ENCODE measurements around the gene CCDC120.

DNA sequence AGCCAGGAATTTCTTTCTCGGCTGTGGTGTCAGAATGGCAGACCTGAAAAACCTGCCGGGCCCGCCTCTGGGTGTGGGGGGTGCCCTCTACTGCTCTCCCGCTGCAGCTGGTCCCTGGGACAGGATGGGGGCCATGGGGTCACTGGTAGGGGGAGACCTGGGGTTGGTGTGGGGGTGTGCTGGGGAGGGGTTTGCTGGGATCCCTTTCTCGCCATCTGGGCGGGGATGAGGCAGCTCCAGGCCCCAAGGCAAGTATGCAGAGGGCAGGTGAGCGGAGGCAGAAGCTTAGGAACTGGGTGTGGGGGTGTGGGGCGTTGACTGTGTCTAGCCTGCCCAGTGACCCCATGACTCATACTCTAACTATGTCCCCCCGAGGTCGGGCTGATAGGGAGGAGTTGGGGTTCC is 884 bp downstream of the CCDC120 start:
- no peak for TF ChIP-seq POLR2AphosphoS5 (IDR thresholded peaks at IDR 0.05; ENCODE audit: low read depth, low read length)
- no peak for TF ChIP-seq POLR2A (IDR thresholded peaks at IDR 0.05; ENCODE audit: low read depth, low read length)

Data from GM12891 (cell line).